Rectal smooth muscle tissue (tissue), 1 donor: ENCODE measurements around the gene KRT76.

Experiments used
- H3K27ac ChIP-seq: one replicate; pipeline ENCODE4 v1.7.0; 2013; ENCODE audit warnings: low read depth, low read length, inconsistent platforms
- H3K27me3 ChIP-seq: one replicate; pipeline ENCODE4 v1.7.0; 2013; ENCODE audit warnings: low read length; ENCODE audit not compliant: control insufficient read depth, insufficient read depth
- H3K36me3 ChIP-seq: one replicate; pipeline ENCODE4 v1.7.0; 2013; ENCODE audit warnings: low read length; ENCODE audit not compliant: control insufficient read depth, insufficient read depth
- H3K4me1 ChIP-seq: one replicate; pipeline ENCODE4 v1.7.0; 2013; ENCODE audit warnings: low read length; ENCODE audit not compliant: control insufficient read depth, insufficient read depth
- H3K4me3 ChIP-seq: one replicate; pipeline ENCODE4 v1.7.0; 2013; ENCODE audit warnings: low read length
- H3K9ac ChIP-seq: one replicate; pipeline ENCODE4 v1.7.0; 2013; ENCODE audit warnings: low read length

KRT76 gene

GRCh38 chr12:52720365-52720886 is 56.7 kb downstream of the KRT76 start:
- Histone ChIP-seq H3K4me3 (no peak overlapping the region), H3K36me3 (no peaks in the 10 kb centered on the region), H3K9ac (no peak overlapping the region), H3K27ac (no peak overlapping the region), H3K4me1 (no peaks in the 10 kb centered on the region), H3K27me3 (peaks cover 8% of the 10 kb centered on the region)
